Endodermal cell (in vitro differentiated cells): Measurements from ENCODE around the gene NAA60. TPM values are rescaled to one million over a fixed set of nuclear protein-coding genes. Genes with fewer than 3 reads are reported as not detected.

Experiments
- DNase-seq: peaks from one replicate; pipeline ENCODE4 v3.0.0-alpha.2; 2017
- H3K27ac ChIP-seq: 2 replicates; pipeline ENCODE4 v1.5.1; 2013; ENCODE audit warnings: mild to moderate bottlenecking, low read depth, low read length, moderate library complexity
- H3K27me3 ChIP-seq: 2 replicates; pipeline ENCODE4 v1.6.1; 2013; ENCODE audit warnings: mild to moderate bottlenecking, low read length, moderate library complexity; ENCODE audit not compliant: insufficient read depth, control insufficient read depth, poor library complexity, severe bottlenecking
- H3K36me3 ChIP-seq: 2 replicates; pipeline ENCODE4 v1.7.0; 2013; ENCODE audit warnings: mild to moderate bottlenecking, low read length, moderate library complexity; ENCODE audit not compliant: control insufficient read depth, insufficient read depth
- H3K4me1 ChIP-seq: one replicate; pipeline ENCODE4 v1.7.0; 2013; ENCODE audit warnings: low read length; ENCODE audit not compliant: control insufficient read depth, insufficient read depth
- H3K4me3 ChIP-seq: 2 replicates; pipeline ENCODE4 v1.5.1; 2013; ENCODE audit warnings: mild to moderate bottlenecking, low read length, moderate library complexity
- H3K9ac ChIP-seq: 2 replicates; pipeline ENCODE4 v1.6.1; 2013; ENCODE audit warnings: mild to moderate bottlenecking, low read length, moderate library complexity; ENCODE audit not compliant: poor library complexity, severe bottlenecking; ENCODE audit errors: extremely low read depth
- H3K9me3 ChIP-seq: 2 replicates; pipeline ENCODE4 v1.6.1; 2013; ENCODE audit warnings: mild to moderate bottlenecking, low read length, moderate library complexity; ENCODE audit not compliant: control insufficient read depth
- H3K27ac Mint-ChIP-seq: 2 replicates; pipeline ENCODE4 v1.8.0; 2020; ENCODE audit warnings: mixed read lengths
- H3K27me3 Mint-ChIP-seq: 2 replicates; pipeline ENCODE4 v1.8.0; 2021; ENCODE audit warnings: mild to moderate bottlenecking, mixed read lengths; ENCODE audit not compliant: insufficient read depth
- H3K36me3 Mint-ChIP-seq: 2 replicates; pipeline ENCODE4 v1.8.0; 2020; ENCODE audit warnings: low read depth, mixed read lengths
- H3K4me1 Mint-ChIP-seq: 2 replicates; pipeline ENCODE4 v1.8.0; 2020; ENCODE audit warnings: mixed read lengths
- H3K4me3 Mint-ChIP-seq: 2 replicates; pipeline ENCODE4 v1.8.0; 2020; ENCODE audit warnings: mild to moderate bottlenecking, moderate library complexity, mixed read lengths
- H3K9me3 Mint-ChIP-seq: 2 replicates; pipeline ENCODE4 v1.8.0; 2020; ENCODE audit warnings: mild to moderate bottlenecking, mixed read lengths
- CTCF ChIP-seq: fragments of 200-600 bp; sonication (generic); conservative IDR thresholded peaks from 2 replicates; pipeline ENCODE4 v1.5.0; 2021; ENCODE audit warnings: antibody characterized with exemption, mild to moderate bottlenecking
- WGBS, 2 experiments: methylation state at CpG; one replicate each; pipeline versions ENCODE4 v1.1.5 to v1.1.7; 2013; ENCODE audit warnings: missing lambda C conversion rate in 2 of 2, mixed read lengths in 1 of 2; ENCODE audit not compliant: insufficient coverage in 1 of 2, insufficient read length in 1 of 2; 5-methylcytosine and 5-hydroxymethylcytosine counted together
- total RNA-seq, 2 donors: library from RNA; stranded (reverse); fragmentation: NEBNext Ultra II Directional in 1 of 2; extraction: Animal tissue kit (Norgen Biotek cat#: 25700) in 1 of 2; gene quantifications; 2 replicates in 1 of 2; 3 replicates in 1 of 2; pipeline ENCODE4 v1.2.1, GENCODE V29; 2021

The NAA60 gene
- total RNA-seq, 2 donors from 2014 or later = 54.5 to 61.8 TPM

GRCh38 chr16:3495176-3495575, 51.7 kb downstream of the NAA60 start, which contains the start of gene C16orf90:
C16orf90 (minus strand) TSS chr16:3495489; CDS start chr16:3495421, 68 bp downstream.
- Mint-ChIP-seq H3K27ac (no peak within 1 kb of the TSS), H3K9me3 (no peaks in the 10 kb centered on the region)
- no peak for DNase-seq

GRCh38 chr16:3496386-3496785, 52.9 kb downstream of the NAA60 start:
- no peak overlapping the region for H3K27ac Mint-ChIP-seq
- no peak overlapping the region for H3K27ac ChIP-seq
- no peaks in the 10 kb centered on the region for H3K9me3 ChIP-seq
- no peak overlapping the region for H3K9ac ChIP-seq
- H3K4me3 Mint-ChIP-seq = no peak overlapping the region
- no peaks in the 10 kb centered on the region for H3K4me1 Mint-ChIP-seq
- 95 to 96% methylated on average over 29 to 30 of the region's 30 CpGs for WGBS, 2 experiments
- no peaks in the 10 kb centered on the region for H3K27me3 ChIP-seq
- H3K9me3 Mint-ChIP-seq = no peaks in the 10 kb centered on the region
- H3K36me3 ChIP-seq = no peaks in the 10 kb centered on the region
- TF ChIP-seq CTCF = no peak
- H3K36me3 Mint-ChIP-seq = no peaks in the 10 kb centered on the region
- no peak overlapping the region for H3K4me3 ChIP-seq
- no peak for DNase-seq
- H3K27me3 Mint-ChIP-seq = peaks cover 3% of the 10 kb centered on the region
- H3K4me1 ChIP-seq = no peaks in the 10 kb centered on the region

More at GRCh38 chr16:3495176-3495575, 51.7 kb downstream of the NAA60 start, which contains the start of gene C16orf90:
- Histone ChIP-seq H3K9ac (no peak within 1 kb of the TSS), H3K36me3 (no peaks in the 10 kb centered on the region), H3K27me3 (no peaks in the 10 kb centered on the region), H3K4me1 (no peaks in the 10 kb centered on the region), H3K27ac (no peak within 1 kb of the TSS), H3K9me3 (no peaks in the 10 kb centered on the region), H3K4me3 (no peak within 1 kb of the TSS)
- TF ChIP-seq CTCF = no peak
- Mint-ChIP-seq H3K4me1 (no peaks in the 10 kb centered on the region), H3K27me3 (no peaks in the 10 kb centered on the region), H3K36me3 (no peaks in the 10 kb centered on the region), H3K4me3 (no peak within 1 kb of the TSS)
- WGBS, 2 experiments = 80 to 88% methylated on average over 1 to 3 of the region's 3 CpGs

GRCh38 chr16:3497771-3498170, 54.3 kb downstream of the NAA60 start:
- Mint-ChIP-seq H3K9me3 (no peaks in the 10 kb centered on the region), H3K4me3 (no peak overlapping the region), H3K36me3 (no peaks in the 10 kb centered on the region), H3K27ac (no peak overlapping the region), H3K4me1 (peaks cover 7% of the 10 kb centered on the region), H3K27me3 (peaks cover 3% of the 10 kb centered on the region)
- no peak for TF ChIP-seq CTCF
- Histone ChIP-seq H3K9me3 (no peaks in the 10 kb centered on the region), H3K27me3 (no peaks in the 10 kb centered on the region), H3K36me3 (no peaks in the 10 kb centered on the region), H3K4me3 (no peak overlapping the region), H3K27ac (no peak overlapping the region), H3K4me1 (no peaks in the 10 kb centered on the region), H3K9ac (no peak overlapping the region)
- no peak for DNase-seq
- 80 to 92% methylated on average over 2 to 4 of the region's 4 CpGs for WGBS, 2 experiments
